SH-SY5Y (cell line): ENCODE measurements around the gene USP47.

Experiments
- GATA2 ChIP-seq: IDR thresholded peaks from 2 replicates; pipeline ENCODE4 v1.6.1; 2011; ENCODE audit warnings: mild to moderate bottlenecking, low read depth, low read length
- GATA3 ChIP-seq: IDR thresholded peaks from 2 replicates; pipeline ENCODE4 v1.6.1; 2011; ENCODE audit warnings: low read depth, mild to moderate bottlenecking, low read length, moderate library complexity

- TF ChIP-seq GATA2, result no peak
- no peak for TF ChIP-seq GATA3
Measured at GRCh38 chr11:11970556-11970955, 128.8 kb downstream of the USP47 start.
